Activated naive CD8-positive, alpha-beta T cell treated with anti-CD3 and anti-CD28 coated beads for 36 hours (primary cell): ENCODE results near the gene IRF2. TPM values are rescaled to one million over a fixed set of nuclear protein-coding genes. Genes with fewer than 3 reads are reported as not detected.
A peak's percentile ranks its signal among the peaks of the same experiment; 100 is the strongest.

Experiments used
- DNase-seq: peaks from one replicate; pipeline ENCODE4 v3.0.0; 2021
- H3K27ac Mint-ChIP-seq: one replicate; pipeline ENCODE4 v1.8.0; 2022; ENCODE audit warnings: mild to moderate bottlenecking, moderate library complexity, mixed read lengths
- H3K27me3 Mint-ChIP-seq: one replicate; pipeline ENCODE4 v1.8.0; 2022; ENCODE audit warnings: mild to moderate bottlenecking, mixed read lengths
- H3K36me3 Mint-ChIP-seq: one replicate; pipeline ENCODE4 v1.8.0; 2021; ENCODE audit warnings: mild to moderate bottlenecking, mixed read lengths
- H3K4me1 Mint-ChIP-seq: one replicate; pipeline ENCODE4 v1.8.0; 2021; ENCODE audit warnings: mixed read lengths
- H3K4me3 Mint-ChIP-seq: one replicate; pipeline ENCODE4 v1.8.0; 2022; ENCODE audit warnings: mild to moderate bottlenecking, moderate library complexity, mixed read lengths
- H3K9me3 Mint-ChIP-seq: one replicate; pipeline ENCODE4 v1.8.0; 2022; ENCODE audit warnings: mixed read lengths
- total RNA-seq, 2 experiments: library from RNA; stranded (reverse); gene quantifications; one replicate each; pipeline ENCODE4 v1.2.3, GENCODE V29; 2021

The IRF2 gene
- total RNA-seq, 2 experiments from 2014 or later: 49.1 to 61.4 TPM

DNA sequence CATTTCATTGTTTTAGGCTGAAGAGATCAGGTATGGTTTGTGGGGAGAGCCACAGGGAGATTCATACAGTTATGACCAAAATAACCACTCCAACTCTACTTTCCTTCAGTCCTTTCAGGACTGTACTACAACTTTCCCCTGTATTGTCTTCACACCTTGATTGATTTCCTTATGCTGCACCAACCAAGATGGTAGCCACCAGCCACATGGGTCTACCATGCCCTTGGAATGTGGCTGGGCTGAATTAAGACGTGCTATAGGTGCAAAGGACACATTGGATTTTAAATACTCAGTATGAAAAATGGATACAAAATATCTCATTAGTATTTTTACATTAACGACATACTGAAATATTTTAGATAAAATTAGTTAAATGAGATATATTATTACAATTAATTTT lies 11.2 kb downstream of the IRF2 start:
- Mint-ChIP-seq H3K36me3 (peaks cover 34% of the 10 kb centered on the region), H3K4me1 (peaks cover 67% of the 10 kb centered on the region), H3K27ac (no peak overlapping the region), H3K27me3 (no peaks in the 10 kb centered on the region), H3K4me3 (no peak overlapping the region), H3K9me3 (no peaks in the 10 kb centered on the region)
- no peak for DNase-seq

DNA sequence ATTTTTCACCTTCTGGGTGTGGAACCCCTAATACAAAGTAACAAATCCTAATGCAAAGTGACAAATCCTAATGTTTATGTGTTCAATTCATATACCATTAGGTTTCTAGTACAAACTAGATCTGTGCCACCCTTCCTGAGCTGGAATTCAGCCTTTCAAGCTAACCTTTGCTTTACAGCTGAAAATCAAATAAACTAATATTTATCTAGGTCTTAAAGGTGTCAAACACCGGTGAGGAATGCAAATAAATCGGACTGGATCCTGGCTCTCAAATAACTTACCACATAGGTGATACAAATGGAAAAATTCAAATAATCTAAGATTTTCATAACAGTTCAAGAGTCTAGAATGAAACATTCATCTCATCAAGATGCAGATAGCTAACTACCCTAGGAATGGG lies 11.6 kb downstream of the IRF2 start:
- H3K4me1 Mint-ChIP-seq: peaks cover 67% of the 10 kb centered on the region
- no peaks in the 10 kb centered on the region for H3K9me3 Mint-ChIP-seq
- H3K27me3 Mint-ChIP-seq: no peaks in the 10 kb centered on the region
- H3K4me3 Mint-ChIP-seq: no peak overlapping the region
- DNase-seq: no peak
- no peak overlapping the region for H3K27ac Mint-ChIP-seq
- H3K36me3 Mint-ChIP-seq: peaks cover 37% of the 10 kb centered on the region

DNA sequence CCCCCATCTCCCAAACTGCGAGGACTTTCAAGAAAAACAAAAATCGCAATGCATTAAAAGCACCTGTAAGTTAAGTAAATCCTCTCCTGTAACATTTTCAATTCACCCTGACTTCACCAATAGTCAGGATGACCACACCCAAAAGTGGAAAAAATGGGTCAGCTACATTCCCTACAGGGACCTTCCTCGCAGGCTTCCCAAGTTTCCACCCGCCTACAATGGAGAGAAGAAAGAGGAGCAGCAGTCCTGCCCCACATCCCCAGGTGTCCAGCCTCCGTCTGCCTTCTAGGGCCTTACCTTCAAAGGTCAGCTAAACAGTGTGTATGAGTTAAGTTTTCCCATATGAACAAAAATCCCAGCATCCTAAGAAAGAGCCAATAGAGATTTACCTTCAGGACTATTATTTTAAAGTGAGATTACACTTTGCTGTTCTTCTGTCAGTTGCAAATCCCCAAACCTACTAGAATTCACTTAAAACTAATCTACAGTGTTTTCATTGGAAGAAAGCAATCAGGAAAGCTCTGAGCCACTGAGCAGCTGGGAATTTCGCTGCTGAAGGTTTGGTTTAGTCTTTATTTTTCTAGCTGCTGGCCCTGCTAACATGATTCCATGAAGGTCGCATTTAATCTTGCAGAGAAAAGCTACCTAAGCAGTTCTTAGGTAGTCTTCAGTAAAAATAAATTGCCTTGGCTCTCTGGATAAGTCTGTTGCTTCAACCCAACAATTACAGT lies 12.5 kb downstream of the IRF2 start:
- no peak for DNase-seq
- H3K4me1 Mint-ChIP-seq: peaks cover 65% of the 10 kb centered on the region
- H3K36me3 Mint-ChIP-seq: peaks cover 32% of the 10 kb centered on the region
- H3K9me3 Mint-ChIP-seq: no peaks in the 10 kb centered on the region
- H3K27ac Mint-ChIP-seq: no peak overlapping the region
- H3K27me3 Mint-ChIP-seq: no peaks in the 10 kb centered on the region
- no peak overlapping the region for H3K4me3 Mint-ChIP-seq

DNA sequence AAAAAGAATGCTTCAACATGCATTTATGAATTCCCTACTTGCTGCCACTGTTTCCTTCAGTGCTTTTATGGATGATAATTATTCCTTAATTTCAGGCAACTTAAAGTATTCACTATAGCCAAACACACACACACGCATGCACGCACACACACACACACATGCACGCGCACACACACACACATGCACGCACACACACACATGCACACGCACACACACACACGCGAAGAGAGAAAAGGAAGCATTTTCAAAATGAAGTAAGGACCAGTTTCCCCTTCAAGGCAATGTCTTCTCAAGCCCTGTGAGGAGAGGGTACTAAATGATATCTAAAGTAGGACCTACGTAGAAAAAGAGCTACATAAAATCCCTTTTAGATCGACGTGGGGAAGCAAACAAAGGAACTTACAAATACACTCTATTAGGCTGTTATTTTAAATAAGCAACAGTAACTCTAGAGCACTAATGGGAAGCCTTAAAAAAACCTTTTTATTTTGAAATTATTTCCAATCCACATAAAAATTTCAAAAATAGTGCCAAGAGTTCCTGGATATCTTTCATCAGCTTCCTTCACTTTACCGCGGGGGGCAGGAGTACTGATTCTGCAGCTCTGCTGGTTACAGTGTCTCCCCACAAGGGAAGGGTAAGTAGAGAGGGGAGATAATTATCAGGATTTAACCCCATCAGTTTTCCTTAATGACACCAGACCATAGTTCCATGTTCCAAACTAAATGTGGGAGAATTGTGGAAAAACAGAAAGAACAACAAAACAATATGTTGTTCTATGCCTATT lies 13.7 kb downstream of the IRF2 start:
- Mint-ChIP-seq H3K9me3 (no peaks in the 10 kb centered on the region), H3K4me3 (peak overlapping the region; percentile 6), H3K4me1 (peaks cover 68% of the 10 kb centered on the region), H3K36me3 (peaks cover 30% of the 10 kb centered on the region), H3K27me3 (no peaks in the 10 kb centered on the region), H3K27ac (peak overlapping the region; percentile 77)
- DNase-seq: no peak

DNA sequence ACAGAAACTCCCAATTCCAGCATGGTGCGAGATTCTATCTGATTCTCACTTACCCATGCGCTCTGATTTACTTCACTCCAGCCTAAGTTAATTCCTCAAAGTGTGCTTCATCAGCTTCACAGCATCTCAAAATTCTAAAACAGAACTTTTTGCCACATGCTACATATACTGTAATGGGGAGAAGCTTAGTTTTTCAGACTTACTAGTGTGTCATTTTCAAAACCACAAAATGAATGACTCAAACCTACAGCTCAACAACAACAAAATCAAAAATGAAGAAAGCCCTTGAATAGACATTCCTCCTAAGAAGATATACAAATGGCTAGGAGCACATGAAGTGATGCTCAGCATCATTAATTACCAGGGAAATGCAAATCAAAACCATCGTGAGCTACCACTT lies 14.9 kb downstream of the IRF2 start:
- Mint-ChIP-seq H3K27ac (peak overlapping the region; percentile 61), H3K27me3 (no peaks in the 10 kb centered on the region), H3K4me3 (no peak overlapping the region), H3K4me1 (peaks cover 67% of the 10 kb centered on the region), H3K36me3 (peaks cover 23% of the 10 kb centered on the region), H3K9me3 (no peaks in the 10 kb centered on the region)
- DNase-seq: no peak

DNA sequence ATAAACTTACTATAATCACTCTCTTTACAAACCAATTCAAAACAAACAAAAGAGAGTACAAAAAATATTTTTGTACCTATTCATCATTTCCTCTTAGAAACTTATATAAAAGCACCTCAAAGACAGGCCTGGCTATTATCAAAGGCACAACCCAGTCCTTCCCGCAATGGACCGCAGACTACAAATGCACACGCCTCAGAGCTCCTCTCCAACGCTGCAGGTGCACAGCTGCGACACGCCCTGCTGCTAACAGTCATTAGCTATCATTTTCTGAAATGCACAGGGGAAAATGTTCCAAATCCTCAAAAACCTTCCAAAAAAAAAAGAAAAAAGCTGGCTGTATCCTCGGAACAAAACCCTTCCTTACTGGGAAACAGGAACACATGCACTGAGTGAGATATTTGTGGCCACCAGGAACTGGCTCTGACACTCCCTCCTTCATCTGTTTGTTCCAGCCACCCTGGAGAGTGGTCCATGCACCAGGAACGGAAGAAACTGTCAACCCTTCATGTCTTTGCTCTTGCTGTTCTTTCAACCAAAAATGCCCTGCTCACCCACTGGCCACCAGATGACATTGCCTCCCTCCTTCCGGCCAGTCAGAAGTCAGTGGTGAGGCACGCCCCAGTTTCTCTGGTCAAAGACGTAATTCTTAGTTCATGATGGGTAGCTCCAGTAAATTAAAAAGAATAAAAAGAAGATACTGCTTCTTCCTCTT lies 16.7 kb downstream of the IRF2 start:
- Mint-ChIP-seq H3K27ac (no peak overlapping the region), H3K9me3 (no peaks in the 10 kb centered on the region), H3K36me3 (peaks cover 17% of the 10 kb centered on the region), H3K4me1 (peaks cover 69% of the 10 kb centered on the region), H3K27me3 (no peaks in the 10 kb centered on the region), H3K4me3 (no peak overlapping the region)
- DNase-seq: no peak

DNA sequence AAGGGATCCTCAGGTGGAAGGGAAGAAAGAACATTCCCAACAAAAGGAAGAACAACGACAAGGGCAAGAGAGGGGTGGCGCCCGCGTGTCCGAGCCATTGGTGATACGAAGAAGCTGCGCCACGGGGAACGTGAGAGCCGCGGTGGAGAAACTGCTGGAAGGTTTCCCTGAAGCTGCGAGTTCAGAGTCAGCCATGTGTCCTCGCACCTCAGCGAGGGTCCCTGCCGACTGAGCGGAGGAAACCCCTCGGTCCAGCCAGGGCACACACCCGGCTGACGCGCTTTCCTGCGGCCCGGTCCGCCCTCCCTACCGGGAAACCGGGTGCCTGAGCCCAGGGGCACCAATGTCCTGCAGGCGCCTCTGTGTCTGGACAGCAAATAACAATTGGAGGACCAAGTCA lies 18.0 kb downstream of the IRF2 start:
- Mint-ChIP-seq H3K4me1 (peaks cover 66% of the 10 kb centered on the region), H3K4me3 (no peak overlapping the region), H3K9me3 (no peaks in the 10 kb centered on the region), H3K36me3 (peaks cover 13% of the 10 kb centered on the region), H3K27me3 (no peaks in the 10 kb centered on the region), H3K27ac (no peak overlapping the region)
- DNase-seq: no peak

DNA sequence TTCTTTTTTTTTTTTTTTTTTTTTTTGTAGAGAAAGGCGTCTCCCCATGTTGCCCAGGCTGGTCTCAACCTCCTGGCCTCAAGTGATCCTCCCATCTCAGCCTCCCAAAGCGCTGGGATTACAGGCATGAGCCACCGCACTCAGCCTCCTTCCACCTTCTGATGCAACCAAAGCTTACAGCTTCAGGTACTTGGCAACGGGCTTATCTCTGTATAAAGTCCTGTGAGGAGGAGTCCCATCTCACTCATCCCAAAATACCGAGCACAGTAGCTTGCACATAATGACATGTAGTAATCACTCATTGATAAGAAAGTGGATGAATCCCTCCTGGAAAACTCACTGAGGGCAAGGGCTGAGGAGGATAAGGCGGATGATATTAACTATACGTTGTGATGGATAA lies 19.1 kb downstream of the IRF2 start:
- H3K4me3 Mint-ChIP-seq: no peak overlapping the region
- peak overlapping the region; percentile 22 for H3K27ac Mint-ChIP-seq
- H3K36me3 Mint-ChIP-seq: peaks cover 11% of the 10 kb centered on the region
- H3K4me1 Mint-ChIP-seq: peaks cover 64% of the 10 kb centered on the region
- DNase-seq: no peak
- no peaks in the 10 kb centered on the region for H3K9me3 Mint-ChIP-seq
- H3K27me3 Mint-ChIP-seq: no peaks in the 10 kb centered on the region

DNA sequence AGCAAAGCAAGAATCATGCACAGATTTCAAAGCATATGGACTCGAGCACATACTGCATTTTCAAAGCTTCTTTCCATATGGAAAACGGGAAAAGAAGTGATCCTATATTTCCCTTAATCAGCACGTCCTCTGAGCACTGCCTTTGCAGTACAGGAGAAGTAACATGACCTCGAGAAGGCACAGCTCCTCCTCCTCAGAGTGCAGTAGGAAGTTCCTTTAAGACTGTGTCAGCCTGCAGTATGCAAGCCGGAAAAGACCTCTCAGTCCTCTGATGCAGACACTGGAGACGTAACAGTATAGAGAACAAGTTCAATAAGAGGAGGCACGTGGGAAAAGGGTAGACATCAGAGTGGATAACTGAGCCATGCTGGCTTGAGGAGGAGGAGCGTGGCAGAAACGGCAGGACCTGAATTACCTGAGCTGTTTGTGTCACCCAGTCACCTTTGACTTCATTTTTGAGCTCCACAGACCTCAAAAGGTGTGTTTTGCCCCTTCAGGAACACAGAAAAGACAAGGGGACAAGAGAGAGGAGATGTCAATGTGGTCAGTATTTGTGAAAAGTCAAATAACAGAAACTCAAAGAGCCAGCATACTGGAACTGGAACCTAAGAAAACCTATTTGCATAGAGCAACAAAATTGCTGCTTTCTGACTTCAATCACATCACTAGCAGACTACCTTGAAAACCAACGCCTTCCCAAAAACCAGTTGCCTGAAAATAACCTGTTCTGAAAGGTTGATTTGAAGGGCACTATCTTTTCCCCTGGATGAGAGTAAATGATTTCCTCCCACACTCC lies 20.8 kb downstream of the IRF2 start:
- peak; percentile 21 for DNase-seq
- H3K9me3 Mint-ChIP-seq: no peaks in the 10 kb centered on the region

DNA sequence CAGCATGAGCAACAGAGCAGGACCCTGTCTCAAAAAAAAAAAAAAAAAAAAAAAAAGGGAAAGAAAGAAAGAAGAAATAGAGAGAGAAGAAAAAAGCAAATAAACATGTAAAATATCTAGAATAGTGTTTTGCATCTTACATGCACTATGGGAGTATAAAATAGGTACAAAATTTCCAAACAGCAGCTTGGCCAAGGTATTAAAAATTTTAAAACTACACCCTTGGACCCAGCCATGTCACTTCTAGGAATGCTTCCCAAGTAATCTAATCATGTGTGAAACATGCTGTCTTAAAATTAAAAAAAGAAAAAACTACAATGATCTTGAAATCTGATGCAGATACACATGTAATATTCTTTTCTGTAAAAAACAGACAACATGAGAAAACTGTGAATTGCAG lies 21.6 kb downstream of the IRF2 start:
- no peaks in the 10 kb centered on the region for H3K27me3 Mint-ChIP-seq
- no peak overlapping the region for H3K4me3 Mint-ChIP-seq
- peaks cover 24% of the 10 kb centered on the region for H3K36me3 Mint-ChIP-seq
- no peak overlapping the region for H3K27ac Mint-ChIP-seq
- peaks cover 64% of the 10 kb centered on the region for H3K4me1 Mint-ChIP-seq
- DNase-seq: no peak
- H3K9me3 Mint-ChIP-seq: no peaks in the 10 kb centered on the region

More for the DNA sequence above, 20.8 kb downstream of the IRF2 start:
- peak overlapping the region; percentile 61 for H3K4me3 Mint-ChIP-seq
- peaks cover 65% of the 10 kb centered on the region for H3K4me1 Mint-ChIP-seq
- no peaks in the 10 kb centered on the region for H3K27me3 Mint-ChIP-seq
- peaks cover 20% of the 10 kb centered on the region for H3K36me3 Mint-ChIP-seq
- H3K27ac Mint-ChIP-seq: peak overlapping the region; percentile 94

DNA sequence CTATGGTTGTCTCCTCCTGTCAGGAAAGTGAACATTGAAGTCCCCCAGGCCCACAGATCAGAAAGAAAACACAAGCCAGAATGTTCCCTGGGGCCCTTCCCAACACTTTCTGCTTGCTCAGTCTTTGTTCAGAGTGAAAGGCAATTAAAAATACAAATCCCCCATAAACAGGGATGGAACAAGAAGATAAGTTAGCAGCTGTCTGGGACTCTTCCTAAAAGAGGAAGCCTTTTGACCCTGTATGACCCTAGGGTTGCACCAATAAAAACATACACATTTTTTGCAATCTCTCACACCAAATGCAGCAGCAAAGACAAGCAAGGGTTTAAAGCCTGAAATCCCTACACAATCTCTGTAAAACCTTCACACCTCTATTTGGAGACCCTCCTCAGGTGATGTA lies 22.6 kb downstream of the IRF2 start:
- no peak for DNase-seq
- peak overlapping the region; percentile 15 for H3K27ac Mint-ChIP-seq

DNA sequence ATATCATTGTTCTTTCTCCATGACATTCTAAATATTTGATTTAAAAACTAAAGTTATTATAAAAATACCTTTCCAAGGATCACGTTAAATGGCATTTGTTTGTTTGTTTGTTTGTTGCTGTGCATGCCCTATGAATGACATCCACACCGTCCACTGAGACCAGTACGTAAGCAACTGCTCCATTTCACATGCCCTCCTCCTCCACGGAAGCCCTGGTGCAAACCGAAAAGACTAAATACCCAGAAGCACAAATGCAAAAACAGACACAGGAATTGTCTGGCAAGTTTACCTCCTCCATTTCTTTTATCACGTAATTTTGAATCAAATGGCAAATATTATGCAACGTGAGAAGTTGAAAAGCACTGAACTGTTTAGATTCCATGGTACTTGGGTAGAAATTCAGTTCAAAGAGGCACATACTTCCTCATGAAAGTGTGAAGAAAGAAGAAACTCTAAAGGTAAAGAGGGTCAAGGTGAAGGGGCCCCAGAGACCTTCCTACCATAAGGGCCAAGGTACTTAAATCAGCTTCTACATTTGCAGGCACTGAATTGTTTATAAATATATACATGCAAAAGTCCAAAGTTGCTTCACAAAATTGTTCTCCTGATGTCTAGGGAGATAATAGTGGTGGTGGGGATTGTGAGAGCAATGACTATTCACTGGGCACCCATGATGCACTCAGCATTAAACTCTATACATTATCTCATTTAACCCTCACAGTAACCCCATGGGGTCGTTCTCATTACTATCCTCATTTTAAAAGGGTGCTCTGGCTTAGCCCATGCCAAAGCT lies 23.4 kb downstream of the IRF2 start:
- Mint-ChIP-seq H3K9me3 (no peaks in the 10 kb centered on the region), H3K27me3 (no peaks in the 10 kb centered on the region), H3K36me3 (peaks cover 35% of the 10 kb centered on the region), H3K27ac (no peak overlapping the region), H3K4me3 (no peak overlapping the region), H3K4me1 (peaks cover 68% of the 10 kb centered on the region)
- no peak for DNase-seq

More for the DNA sequence above, 22.6 kb downstream of the IRF2 start:
- peaks cover 64% of the 10 kb centered on the region for H3K4me1 Mint-ChIP-seq
- peaks cover 31% of the 10 kb centered on the region for H3K36me3 Mint-ChIP-seq
- H3K9me3 Mint-ChIP-seq: no peaks in the 10 kb centered on the region
- H3K4me3 Mint-ChIP-seq: no peak overlapping the region
- H3K27me3 Mint-ChIP-seq: no peaks in the 10 kb centered on the region

DNA sequence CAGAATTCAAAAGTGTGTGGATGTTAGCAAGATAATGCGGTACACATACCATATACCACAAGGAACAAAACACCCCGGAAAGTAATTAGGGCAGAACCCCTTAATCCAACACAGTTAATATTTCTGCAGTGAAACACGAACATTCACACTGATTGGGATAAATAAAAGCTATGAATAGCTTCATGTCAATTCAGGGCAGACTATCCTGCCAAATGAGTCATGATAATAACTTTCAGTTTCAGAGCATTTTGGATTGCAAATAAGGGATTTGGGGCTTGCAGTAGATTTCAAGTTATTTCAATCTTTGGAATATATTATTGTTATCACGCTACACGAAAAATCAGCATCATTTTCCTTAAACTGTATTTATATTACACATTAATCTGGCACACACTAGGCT lies 24.3 kb downstream of the IRF2 start:
- H3K9me3 Mint-ChIP-seq: no peaks in the 10 kb centered on the region
- peaks cover 41% of the 10 kb centered on the region for H3K36me3 Mint-ChIP-seq
- no peak overlapping the region for H3K4me3 Mint-ChIP-seq
- DNase-seq: no peak
- H3K4me1 Mint-ChIP-seq: peaks cover 70% of the 10 kb centered on the region
- H3K27ac Mint-ChIP-seq: peak overlapping the region; percentile 62
- no peaks in the 10 kb centered on the region for H3K27me3 Mint-ChIP-seq

DNA sequence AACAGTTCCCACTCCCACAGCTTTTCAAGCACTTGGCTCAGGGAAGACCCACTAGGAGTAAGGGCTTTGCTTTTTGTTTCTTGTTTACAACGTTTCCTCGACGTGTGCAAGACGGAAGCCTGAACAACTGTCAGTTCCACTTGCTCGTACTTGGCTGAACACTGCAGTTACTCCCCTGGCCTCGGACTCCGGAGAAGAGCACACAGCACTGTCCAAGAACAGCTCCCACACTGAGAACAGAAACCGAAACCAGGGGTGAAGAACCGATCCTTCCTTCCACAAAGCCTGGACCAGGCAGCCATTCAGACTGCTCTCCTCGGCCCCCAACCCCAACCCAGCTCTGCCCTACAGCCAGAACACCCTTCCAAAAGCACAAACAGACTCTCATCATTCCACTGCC lies 25.5 kb downstream of the IRF2 start:
- DNase-seq: peak; percentile 8
- Mint-ChIP-seq H3K27ac (peak overlapping the region; percentile 68), H3K4me3 (peak overlapping the region; percentile 67), H3K36me3 (peaks cover 48% of the 10 kb centered on the region), H3K27me3 (no peaks in the 10 kb centered on the region), H3K4me1 (peaks cover 73% of the 10 kb centered on the region), H3K9me3 (no peaks in the 10 kb centered on the region)
